GM12878 (cell line): ENCODE results near the gene NR2F6. TPM values are rescaled to one million over a fixed set of nuclear protein-coding genes. Genes with fewer than 3 reads are reported as not detected.

Experiments used
- ATAC-seq: fragments of 200-7000 bp; cut with Tn5 transposase; 3 replicates; pipeline ENCODE4 v1.9.1; 2020; ENCODE audit warnings: mild to moderate bottlenecking, moderate library complexity
- BruUV-seq: library from RNA; stranded (reverse); fragments of 400-500 nt; replicated peaks from 2 replicates; lab custom pipeline; 2021; lab: Mats Ljungman, UMichigan
- CTCF ChIA-PET: fragments of 300-600 bp; sonication (Branson Sonifier 250); formaldehyde crosslinking; extraction: SDS; loops from one replicate; lab custom pipeline; 2021; ENCODE audit warnings: inconsistent platforms; lab: Yijun Ruan, JAX
- POLR2A ChIA-PET: fragments of 350-600 bp; formaldehyde crosslinking; extraction: SDS; loops from one replicate; lab custom pipeline; 2021; ENCODE audit warnings: inconsistent platforms; lab: Charles Lee
- RAD21 ChIA-PET: fragments of 300-600 bp; sonication (Branson Sonifier 250); formaldehyde crosslinking; loops from one replicate; lab custom pipeline; 2023; ENCODE audit warnings: antibody characterized with exemption; ENCODE audit not compliant: unreplicated experiment; lab: Charles Lee
- SMC1A ChIA-PET: fragments of 300-600 bp; sonication (Branson Sonifier 250); formaldehyde crosslinking; loops from one replicate; lab custom pipeline; 2023; ENCODE audit not compliant: unreplicated experiment, uncharacterized antibody; lab: Charles Lee
- DNase-seq: peaks from one replicate; pipeline ENCODE4 v3.0.0-alpha.2; 2011; ENCODE audit warnings: low read depth, low spot score
- FAIRE-seq: peaks from 3 replicates; lab custom pipeline; 2011; peaks lifted over from hg19 to GRCh38; lab: Jason Lieb, UNC
- H2AFZ ChIP-seq: 2 replicates; pipeline ENCODE4 v1.6.0; 2011; ENCODE audit warnings: low read depth, low read length, control low read depth; ENCODE audit not compliant: control insufficient read depth
- H3K27ac ChIP-seq: 2 replicates; pipeline ENCODE4 v1.5.1; 2011; ENCODE audit warnings: control low read depth; ENCODE audit not compliant: control insufficient read depth, insufficient read depth
- H3K27me3 ChIP-seq, 2 experiments: replicated peaks in 1 of 2; 2 replicates each; pipeline versions ENCODE4 v1.6.0 to v1.6.1; 2011; ENCODE audit warnings: low read length in 1 of 2; ENCODE audit not compliant: control insufficient read depth in 2 of 2, insufficient read depth in 2 of 2
- H3K36me3 ChIP-seq, 2 experiments: 2 replicates each; pipeline ENCODE4 v1.5.1; 2011; ENCODE audit warnings: low read length in 1 of 2; ENCODE audit not compliant: control insufficient read depth in 2 of 2, insufficient read depth in 2 of 2
- H3K4me1 ChIP-seq: 2 replicates; pipeline ENCODE4 v1.6.1; 2011; ENCODE audit warnings: mild to moderate bottlenecking, low read length, moderate library complexity, mixed read lengths; ENCODE audit not compliant: control insufficient read depth, insufficient read depth
- H3K4me2 ChIP-seq: 2 replicates; pipeline ENCODE4 v1.6.0; 2011; ENCODE audit warnings: control low read depth; ENCODE audit not compliant: control insufficient read depth, insufficient read depth
- H3K4me3 ChIP-seq: fragments of 200-600 bp; sonication (generic); 2 replicates; pipeline ENCODE4 v1.5.1; 2016
- H3K79me2 ChIP-seq: 2 replicates; pipeline ENCODE4 v1.6.0; 2011; ENCODE audit warnings: low read length; ENCODE audit not compliant: control insufficient read depth, insufficient read depth
- H3K9ac ChIP-seq: 2 replicates; pipeline ENCODE4 v1.8.0; 2011; ENCODE audit warnings: low read length, control low read depth, mixed read lengths; ENCODE audit not compliant: control insufficient read depth, insufficient read depth
- H3K9me3 ChIP-seq: replicated peaks from 3 replicates; pipeline ENCODE4 v1.5.1; 2011; ENCODE audit warnings: mild to moderate bottlenecking, low read length; ENCODE audit not compliant: control insufficient read depth, insufficient read depth
- H4K20me1 ChIP-seq: 2 replicates; pipeline ENCODE4 v1.6.0; 2011; ENCODE audit not compliant: control insufficient read depth, insufficient read depth
- KLF5 ChIP-seq: fragments of 450-650 bp; IDR thresholded peaks from 2 replicates; pipeline ENCODE4 v1.6.1; 2014; ENCODE audit warnings: mild to moderate bottlenecking; ENCODE audit not compliant: partially characterized antibody
- POLR2A ChIP-seq: IDR thresholded peaks from 2 replicates; pipeline ENCODE4 v1.6.1; 2011; ENCODE audit warnings: low read depth, mild to moderate bottlenecking, low read length
- POLR2AphosphoS5 ChIP-seq: IDR thresholded peaks from 2 replicates; pipeline ENCODE4 v1.6.1; 2011; ENCODE audit warnings: mild to moderate bottlenecking, low read length, inconsistent platforms
- WRNIP1 ChIP-seq: IDR thresholded peaks from 2 replicates; pipeline ENCODE4 v1.6.1; 2011; ENCODE audit warnings: low read depth, low read length, improper control_type of control experiment, borderline replicate concordance
- ZNF687 ChIP-seq: fragments of 450-650 bp; IDR thresholded peaks from 2 replicates; pipeline ENCODE4 v1.6.1; 2017; ENCODE audit warnings: mild to moderate bottlenecking, moderate library complexity
- WGBS: methylation state at CpG from one replicate; pipeline ENCODE4 v1.1.6; 2016; ENCODE audit warnings: low lambda C conversion rate; ENCODE audit not compliant: insufficient replicate concordance, insufficient coverage; ENCODE audit errors: missing lambda C conversion rate; 5-methylcytosine and 5-hydroxymethylcytosine counted together
- in situ Hi-C: fragments of 300-500 bp; cut with MboI; formaldehyde crosslinking; loops from 9 replicates; pipeline ENCODE4 v1.14.3; 2018; ENCODE audit warnings: mixed read lengths
- intact Hi-C: fragments of 100-400 bp; cut with micrococcal nuclease; formaldehyde crosslinking; loops from one replicate; pipeline ENCODE4 v1.14.2; 2022; ENCODE audit not compliant: unreplicated experiment
- polyA plus RNA-seq, 11 experiments: library from polyadenylated mRNA; depleted of rRNA in 4 of 11; unstranded in 6 of 11; stranded (reverse) in 5 of 11; fragments of >200 nt; fragmentation: Nextera tagmentation in 4 of 11; fragmentation: Illumina TruSeq in 1 of 11; extraction: Ambion mirVana in 4 of 11; extraction: Trizol in 1 of 11; gene quantifications; 1 replicate in 1 of 11; 2 replicates in 10 of 11; pipeline versions ENCODE4 v1.2.1 to v1.2.3, GENCODE V29; 2011 to 2016; ENCODE audit warnings: inconsistent platforms in 2 of 11, missing spikeins in 2 of 11, low read depth in 1 of 11
- total RNA-seq, 4 experiments: library from RNA; depleted of rRNA in 3 of 4; stranded (reverse); fragments of >200 nt in 3 of 4; fragmentation: Illumina TruSeq in 1 of 4; extraction: Trizol in 1 of 4; gene quantifications; 2 replicates each; pipeline versions ENCODE4 v1.2.1 to v1.2.3, GENCODE V29; 2013 to 2021

Gene NR2F6
- total and polyA plus RNA-seq, 10 of the 15 experiments (the other 5 are each of a cell fraction or from before 2014, with no cell fraction given): 0.18 to 15.5 (median 6.1) TPM

- peak overlapping the region; percentile 80 for H3K27ac ChIP-seq
- 22% methylated on average over 16 of the region's 16 CpGs for WGBS
- POLR2A ChIA-PET: interaction anchor here (0.5 to 2.2 kb wide), 10 partner anchors 12 to 136 kb away, joined by 3 to 13 read pairs (median 4); partner anchors contain the start of genes ANKLE1, BABAM1 and OCEL1
- H3K27me3 ChIP-seq: no peaks in the 10 kb centered on the region
- DNase-seq (no peak), ATAC-seq (no peak), FAIRE-seq (peak; percentile 59)
- H3K9me3 ChIP-seq: no peaks in the 10 kb centered on the region
- TF ChIP-seq KLF5: no peak
- 0 out of 2 replicates have a peak, but pooled peaks have one; percentile 14 for TF ChIP-seq WRNIP1
- H2AFZ ChIP-seq: peak overlapping the region; percentile 40
- H3K79me2 ChIP-seq: no peaks in the 10 kb centered on the region; the same call in 1 of the 2 replicates
- H3K9ac ChIP-seq: peak overlapping the region; percentile 80
- no peaks in the 10 kb centered on the region for H4K20me1 ChIP-seq
- RAD21 ChIA-PET: interaction anchor here (0.9 to 2.4 kb wide), 9 partner anchors 12 to 149 kb away, joined by 3 to 18 read pairs (median 4); partner anchors contain the start of genes BABAM1, DDA1 and OCEL1
- in situ Hi-C loops: no loop called here
- peak overlapping the region; percentile 98 for H3K4me2 ChIP-seq
- peaks cover 10 to 18% of the 10 kb centered on the region in 2 experiments; a peak in 3 of 4 replicates for H3K36me3 ChIP-seq
- peaks cover 13% of the 10 kb centered on the region for H3K4me1 ChIP-seq
- CTCF ChIA-PET: interaction anchor here (0.5 to 2.4 kb wide), 7 partner anchors 9 to 500 kb away, joined by 3 to 9 read pairs (median 3); partner anchors contain the start of gene OCEL1
- intact Hi-C loops: no loop called here
- SMC1A ChIA-PET: interaction anchor here (1.2 to 2.0 kb wide), 8 partner anchors 12 to 141 kb away, joined by 3 to 8 read pairs (median 5); partner anchors contain the start of genes BABAM1 and OCEL1
- TSS peak; percentile 99 for BruUV-seq
- H3K4me3 ChIP-seq: peak overlapping the region; percentile 67
Measured at GRCh38 chr19:17214508-17215126, 31.1 kb downstream of the NR2F6 start.

DNA sequence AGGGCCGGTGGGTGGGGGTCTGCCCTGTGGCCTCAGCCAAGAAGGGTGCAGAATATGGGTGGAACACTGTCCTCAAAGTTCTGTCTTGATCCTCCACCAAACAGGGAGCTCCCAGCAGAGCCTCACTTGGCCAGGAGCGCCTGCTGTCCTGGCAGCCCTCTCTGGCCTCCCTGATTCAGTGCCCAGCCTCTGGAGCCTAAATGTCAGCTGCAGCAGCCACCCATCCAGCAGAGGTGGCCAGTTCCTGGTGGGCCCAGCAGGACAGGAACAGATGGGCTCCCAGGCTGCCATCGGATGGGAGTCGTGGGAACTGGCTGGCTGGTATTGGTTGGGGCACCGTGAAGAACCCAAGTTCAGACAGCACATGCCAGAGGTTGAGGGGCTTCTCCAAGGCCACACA, 32.4 kb downstream of the NR2F6 start:
- POLR2A ChIA-PET: no interaction called here
- Histone ChIP-seq H3K27me3 (no peaks in the 10 kb centered on the region), H3K79me2 (no peaks in the 10 kb centered on the region; the same call in 1 of the 2 replicates), H3K4me1 (peaks cover 13% of the 10 kb centered on the region), H3K4me3 (no peak overlapping the region), H3K27ac (no peak overlapping the region), H3K9me3 (no peaks in the 10 kb centered on the region), H3K9ac (no peak overlapping the region), H3K4me2 (no peak overlapping the region), H3K36me3 (peaks cover 10 to 27% of the 10 kb centered on the region in 2 experiments; a peak in 3 of 4 replicates), H4K20me1 (no peaks in the 10 kb centered on the region), H2AFZ (no peak overlapping the region)
- TF ChIP-seq POLR2AphosphoS5: peak; percentile 62; the same call in 1 of the 2 replicates
- TF ChIP-seq ZNF687: no peak
- no peak for TF ChIP-seq WRNIP1
- TF ChIP-seq POLR2A: peak; percentile 44
- in situ Hi-C loops (no loop called here), intact Hi-C loops (no loop called here)
- RAD21 ChIA-PET: no interaction called here
- 97% methylated on average over 5 of the region's 5 CpGs for WGBS
- FAIRE-seq (no peak), ATAC-seq (no peak), DNase-seq (no peak)
- CTCF ChIA-PET: no interaction called here
- SMC1A ChIA-PET: no interaction called here
- no TSS peak for BruUV-seq
